Measurements from ENCODE around the gene NPTX1.

Gene NPTX1

GRCh38 chr17:80444644-80444979, 31.8 kb downstream of the NPTX1 start:
- H3K4me1 ChIP-seq: peaks cover 0 to 5% (median 2%) of the 10 kb centered on the region in 4 donors
- peaks cover 0 to 8% of the 10 kb centered on the region in 2 donors for H3K27me3 ChIP-seq
- no peak overlapping the region for H3K27ac ChIP-seq
- H3K36me3 ChIP-seq: peaks cover 0 to 14% (median 0%) of the 10 kb centered on the region in 3 donors
- intact Hi-C loops (cut with DNase I; ENCODE audit: low total_unique reads): no loop called here
- TF ChIP-seq CTCF (IDR thresholded peaks at IDR 0.05): no peak
- no peaks in the 10 kb centered on the region for H3K9me3 ChIP-seq
- H3K4me3 ChIP-seq: no peak overlapping the region
- no peak for DNase-seq

- H3K36me3 ChIP-seq: peaks cover 0 to 14% (median 0%) of the 10 kb centered on the region in 3 donors
Observed at GRCh38 chr17:80443916-80444643, 32.3 kb downstream of the NPTX1 start.

GRCh38 chr17:80443498-80443897, 32.9 kb downstream of the NPTX1 start:
- intact Hi-C loops (cut with DNase I; ENCODE audit: low total_unique reads): no loop called here
- no peak overlapping the region for H3K4me3 ChIP-seq
- H3K36me3 ChIP-seq: peaks cover 0 to 14% (median 0%) of the 10 kb centered on the region in 3 donors
- no peak for DNase-seq
- no peak overlapping the region for H3K27ac ChIP-seq
- H3K4me1 ChIP-seq: no peaks in the 10 kb centered on the region
- H3K9me3 ChIP-seq: no peaks in the 10 kb centered on the region
- H3K27me3 ChIP-seq: peaks cover 0 to 8% of the 10 kb centered on the region in 2 donors
- no peak for TF ChIP-seq CTCF (IDR thresholded peaks at IDR 0.05)

More at GRCh38 chr17:80443916-80444643, 32.3 kb downstream of the NPTX1 start:
- H3K27me3 ChIP-seq: peaks cover 0 to 8% of the 10 kb centered on the region in 2 donors
- no peaks in the 10 kb centered on the region for H3K9me3 ChIP-seq
- intact Hi-C loops (cut with DNase I; ENCODE audit: low total_unique reads): no loop called here
- no peaks in the 10 kb centered on the region for H3K4me1 ChIP-seq
- no peak for DNase-seq
- H3K4me3 ChIP-seq: no peak overlapping the region
- TF ChIP-seq CTCF (IDR thresholded peaks at IDR 0.05): no peak
- H3K27ac ChIP-seq: no peak overlapping the region

GRCh38 chr17:80442764-80443163, 33.6 kb downstream of the NPTX1 start:
- Histone ChIP-seq H3K9me3 (no peaks in the 10 kb centered on the region), H3K27ac (no peak overlapping the region), H3K4me1 (no peaks in the 10 kb centered on the region), H3K4me3 (no peak overlapping the region), H3K27me3 (peaks cover 0 to 8% of the 10 kb centered on the region in 2 donors), H3K36me3 (peaks cover 0 to 18% (median 0%) of the 10 kb centered on the region in 3 donors)
- no peak for TF ChIP-seq CTCF (IDR thresholded peaks at IDR 0.05)
- intact Hi-C loops (cut with DNase I; ENCODE audit: low total_unique reads): no loop called here
- no peak for DNase-seq

GRCh38 chr17:80442323-80442659, 34.1 kb downstream of the NPTX1 start:
- H3K27ac ChIP-seq: no peak overlapping the region
- H3K4me3 ChIP-seq: no peak overlapping the region
- H3K36me3 ChIP-seq: peaks cover 0 to 20% (median 2%) of the 10 kb centered on the region in 3 donors
- DNase-seq: no peak
- no peak for TF ChIP-seq CTCF (IDR thresholded peaks at IDR 0.05)
- intact Hi-C loops (cut with DNase I; ENCODE audit: low total_unique reads): no loop called here
- H3K4me1 ChIP-seq: no peaks in the 10 kb centered on the region
- peaks cover 0 to 8% of the 10 kb centered on the region in 2 donors for H3K27me3 ChIP-seq
- H3K9me3 ChIP-seq: no peaks in the 10 kb centered on the region

Measured in tibial artery (tissue), 4 donors.